GM18909 (cell line): Measurements from ENCODE around the gene GCNT3.

Experiments
- ATAC-seq: cut with Tn5 transposase; IDR thresholded peaks from one replicate; pipeline ENCODE4 v1.9.1; 2021; ENCODE audit warnings: mild to moderate bottlenecking; ENCODE audit not compliant: unreplicated experiment, poor library complexity

The GCNT3 gene, protein sequence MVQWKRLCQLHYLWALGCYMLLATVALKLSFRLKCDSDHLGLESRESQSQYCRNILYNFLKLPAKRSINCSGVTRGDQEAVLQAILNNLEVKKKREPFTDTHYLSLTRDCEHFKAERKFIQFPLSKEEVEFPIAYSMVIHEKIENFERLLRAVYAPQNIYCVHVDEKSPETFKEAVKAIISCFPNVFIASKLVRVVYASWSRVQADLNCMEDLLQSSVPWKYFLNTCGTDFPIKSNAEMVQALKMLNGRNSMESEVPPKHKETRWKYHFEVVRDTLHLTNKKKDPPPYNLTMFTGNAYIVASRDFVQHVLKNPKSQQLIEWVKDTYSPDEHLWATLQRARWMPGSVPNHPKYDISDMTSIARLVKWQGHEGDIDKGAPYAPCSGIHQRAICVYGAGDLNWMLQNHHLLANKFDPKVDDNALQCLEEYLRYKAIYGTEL

DNA sequence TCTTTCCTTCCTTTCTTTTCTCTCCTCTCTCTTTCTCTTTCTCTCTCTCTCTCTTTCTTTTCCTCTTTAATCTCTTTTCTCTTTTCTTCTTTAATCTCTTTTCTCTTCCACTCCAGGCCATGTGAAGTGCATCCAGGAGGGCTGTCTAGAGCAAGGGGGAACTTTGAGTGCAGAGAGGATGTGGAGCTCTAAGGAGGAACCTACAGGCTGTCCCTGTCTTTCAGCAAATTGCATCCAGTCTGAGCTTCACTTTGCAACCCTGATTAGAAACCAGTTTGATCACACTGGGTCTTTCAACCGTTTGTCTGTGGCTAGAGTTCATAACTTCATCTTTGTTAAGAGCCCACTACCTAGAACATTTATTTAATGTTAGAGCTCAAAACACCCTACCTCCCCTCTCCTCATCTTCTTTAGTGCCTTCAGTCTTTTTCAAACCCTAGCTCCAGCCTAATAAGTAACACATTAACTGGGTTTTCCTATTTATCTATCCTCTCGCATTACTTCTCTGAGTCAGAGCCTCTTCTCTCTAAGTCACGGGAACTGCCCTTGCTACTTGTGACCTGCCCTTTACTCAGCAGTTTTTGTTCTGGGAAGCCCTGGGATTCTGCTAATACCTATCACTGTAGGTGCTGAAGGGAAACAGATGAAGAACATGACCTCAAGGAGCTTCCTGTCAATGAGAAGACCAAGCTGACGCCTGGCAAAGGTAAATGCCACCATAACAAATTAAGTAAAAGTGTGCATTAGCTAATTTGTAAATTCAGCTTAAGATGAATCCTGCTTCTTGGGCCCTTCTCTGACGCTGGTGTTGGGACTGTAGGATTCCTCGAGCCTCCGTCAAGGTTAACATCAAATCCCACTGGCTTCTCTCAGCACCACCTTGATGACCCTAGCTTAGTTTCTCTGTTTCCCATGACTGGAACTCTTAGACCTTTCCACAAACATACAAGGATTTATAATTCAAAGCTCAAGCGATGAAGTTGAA lies at the start of gene GCNT3:
Gene GCNT3 (plus strand): TSS at position 508 of the 985 bp plus-strand sequence. CDS start 6,456 bp downstream, outside the sequence.
- ATAC-seq: no peak

- ATAC-seq: no peak
Measured at GRCh38 chr15:59562448-59563186, 49.0 kb upstream of the GCNT3 start.

GRCh38 chr15:59565299-59565698 lies 46.3 kb upstream of the GCNT3 start:
- ATAC-seq: no peak

- ATAC-seq: no peak
Measured at GRCh38 chr15:59567324-59567723, 44.3 kb upstream of the GCNT3 start.

DNA sequence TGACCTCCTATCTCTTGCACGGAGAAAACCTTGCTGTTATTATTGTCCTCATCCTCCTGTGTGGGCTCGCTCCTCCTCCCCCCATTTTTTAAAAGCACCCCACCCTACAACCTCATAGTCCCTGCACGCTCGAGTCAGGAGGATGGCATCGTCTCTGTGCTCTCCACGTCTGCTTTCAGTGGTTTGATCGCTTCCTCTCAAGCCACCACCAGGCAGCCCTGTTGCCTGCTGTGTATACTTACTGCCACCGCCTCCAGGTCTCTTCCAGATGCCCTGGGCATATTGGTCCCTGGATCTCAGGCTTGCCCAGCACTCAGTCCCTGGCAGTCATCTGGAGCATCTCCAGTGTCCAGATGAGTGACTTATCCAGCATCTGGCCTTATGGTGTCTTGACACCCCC lies 42.1 kb upstream of the GCNT3 start:
- no peak for ATAC-seq

GRCh38 chr15:59570315-59570714 lies 41.3 kb upstream of the GCNT3 start:
- no peak for ATAC-seq

DNA sequence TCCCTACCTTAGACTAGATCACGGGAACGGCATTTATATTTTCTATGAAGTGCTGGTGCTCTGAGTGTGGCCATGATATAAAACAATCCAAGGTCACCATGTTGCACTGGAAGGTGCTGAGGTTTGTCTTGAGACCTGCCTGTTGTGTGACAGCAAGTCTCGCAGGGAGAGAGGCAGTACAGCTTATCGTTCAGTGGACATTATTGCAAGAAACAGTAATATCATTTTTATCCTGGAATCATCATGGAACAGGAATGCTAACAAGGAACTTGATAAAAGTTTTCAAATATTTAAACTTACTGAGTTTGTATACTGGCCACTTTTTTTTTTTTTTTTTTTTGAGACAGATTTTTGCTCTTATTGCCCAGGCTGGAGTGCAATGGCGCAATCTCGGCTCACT lies 40.0 kb upstream of the GCNT3 start:
- ATAC-seq: no peak

GRCh38 chr15:59583088-59583487 lies 28.5 kb upstream of the GCNT3 start:
- no peak for ATAC-seq

DNA sequence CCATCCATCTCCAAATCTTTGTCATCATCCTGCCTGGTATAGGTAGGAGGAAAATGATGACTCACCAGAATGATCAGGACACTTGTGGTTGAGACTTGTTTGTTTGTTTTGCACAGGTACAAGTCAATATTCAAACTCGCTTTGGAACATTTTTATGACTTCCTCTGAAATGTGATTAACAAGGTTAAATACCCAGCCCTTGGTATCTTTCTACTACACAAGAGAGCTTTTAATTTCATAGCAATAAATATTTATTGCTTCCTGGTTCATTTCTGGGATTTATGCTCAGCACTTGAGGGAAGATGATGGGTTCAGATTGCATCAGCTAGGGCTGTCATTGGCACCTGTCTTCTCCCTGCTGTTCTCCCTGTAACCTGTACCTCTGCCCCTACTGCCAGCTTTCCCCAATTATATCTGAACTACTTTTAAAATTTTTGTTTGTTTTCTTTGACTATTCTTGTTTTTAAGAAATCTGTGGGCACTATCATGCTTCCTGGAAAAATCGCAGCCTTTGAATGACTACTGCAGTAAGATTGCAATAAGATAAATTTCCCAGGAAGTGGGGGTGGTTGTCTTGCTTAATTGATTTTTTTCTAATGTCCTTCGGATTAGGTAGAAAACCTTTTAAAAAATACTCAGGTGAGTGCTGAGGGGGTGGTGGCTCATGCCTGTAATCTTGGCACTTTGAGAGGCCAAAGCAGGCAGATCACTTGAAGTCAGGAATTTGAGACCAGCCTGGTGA lies 24.3 kb upstream of the GCNT3 start:
- no peak for ATAC-seq

DNA sequence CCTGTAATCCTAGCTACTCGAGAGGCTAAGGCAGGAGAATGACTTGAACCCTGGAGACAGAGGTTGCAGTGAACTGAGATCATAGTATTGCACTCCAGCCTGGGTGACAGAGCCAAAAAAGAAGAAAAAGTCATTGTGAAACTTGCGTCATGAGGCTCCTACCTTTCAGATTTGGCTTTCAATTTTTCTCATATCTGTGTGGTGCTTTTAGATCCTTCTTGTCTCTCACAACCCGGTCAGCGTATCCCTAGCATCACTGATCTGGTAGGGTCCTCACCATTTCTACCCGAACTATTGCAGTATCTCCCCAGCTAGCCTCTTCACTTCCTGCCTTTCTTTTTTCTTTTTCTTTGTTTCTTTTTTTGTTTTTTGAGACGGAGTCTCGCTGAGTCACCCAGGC lies 21.6 kb upstream of the GCNT3 start:
- no peak for ATAC-seq

GRCh38 chr15:59591356-59591755 lies 20.2 kb upstream of the GCNT3 start:
- ATAC-seq: no peak

GRCh38 chr15:59594493-59594942 lies 17.1 kb upstream of the GCNT3 start:
- ATAC-seq: no peak

- no peak for ATAC-seq
Measured at GRCh38 chr15:59594991-59595390, 16.6 kb upstream of the GCNT3 start.

- no peak for ATAC-seq
Measured at GRCh38 chr15:59595434-59595915, 16.1 kb upstream of the GCNT3 start.

GRCh38 chr15:59596640-59597039 lies 14.9 kb upstream of the GCNT3 start:
- ATAC-seq: no peak

GRCh38 chr15:59598461-59598860 lies 13.1 kb upstream of the GCNT3 start:
- no peak for ATAC-seq

- ATAC-seq: no peak
Measured at GRCh38 chr15:59605994-59606393, 5.6 kb upstream of the GCNT3 start.

DNA sequence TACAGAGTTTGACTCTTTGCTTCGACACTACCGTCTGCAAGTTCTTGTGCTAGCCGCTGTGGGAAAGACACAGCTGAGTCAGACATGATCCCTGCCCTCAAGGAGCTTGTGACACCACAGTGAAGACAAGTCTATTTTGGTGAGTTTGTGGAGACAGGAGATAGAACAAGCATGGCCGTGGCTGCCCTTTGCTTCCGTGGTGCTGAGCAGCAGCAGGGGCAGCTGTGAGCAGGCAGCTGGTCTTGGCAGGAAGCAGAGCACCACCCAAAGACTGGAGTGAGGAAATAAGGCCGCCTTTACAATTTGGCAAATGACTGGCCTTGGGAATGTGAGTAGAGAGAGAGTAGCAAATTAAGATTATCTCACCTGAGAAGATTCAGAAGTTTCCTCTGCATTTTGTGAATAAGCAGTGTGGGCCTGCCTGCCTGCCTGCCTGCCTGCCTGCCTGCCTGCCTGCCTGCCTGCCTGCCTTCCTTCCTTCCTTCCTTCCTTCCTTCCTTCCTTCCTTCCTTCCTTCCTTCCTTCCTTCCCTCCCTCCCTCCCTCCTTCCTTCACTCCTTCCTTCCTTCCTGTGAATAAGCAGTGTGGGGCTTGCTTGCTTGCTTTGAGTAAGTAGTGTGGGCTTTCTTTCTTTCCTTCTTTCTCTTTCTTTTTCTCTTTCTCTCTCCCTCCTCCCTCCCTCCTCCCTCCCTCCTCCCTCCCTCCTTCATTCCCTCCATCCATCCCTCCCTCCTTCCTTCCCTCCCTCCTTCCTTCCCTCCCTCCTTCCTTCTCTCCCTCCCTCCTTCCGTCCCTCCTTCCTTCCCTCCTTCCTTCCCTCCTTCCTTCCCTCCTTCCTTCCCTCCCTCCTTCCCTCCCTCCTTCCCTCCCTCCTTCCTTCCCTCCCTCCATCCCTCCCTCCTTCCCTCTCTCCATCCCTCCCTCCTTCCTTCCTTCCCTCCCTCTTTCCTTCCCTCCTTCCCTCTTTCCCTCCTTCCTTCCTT lies 1.6 kb upstream of the GCNT3 start:
- no peak for ATAC-seq
